ENCODE results near the gene SLC17A2. TPM values are rescaled to one million over a fixed set of nuclear protein-coding genes. Genes with fewer than 3 reads are reported as not detected.

SLC17A2 gene
- total RNA-seq, 4 donors from 2014 or later, result not detected

GRCh38 chr6:25965058-25965457, 34.6 kb upstream of the SLC17A2 start:
- no peaks in the 10 kb centered on the region for H3K9me3 ChIP-seq
- WGBS, result 90% methylated on average over 4 of the region's 4 CpGs
- peak; percentile 19 for DNase-seq (ENCODE audit: extremely low spot score)
- no peak for TF ChIP-seq POLR2AphosphoS5 (IDR thresholded peaks at IDR 0.05)
- no peak for TF ChIP-seq CTCF (IDR thresholded peaks at IDR 0.05)
- no peak for TF ChIP-seq POLR2A (IDR thresholded peaks at IDR 0.05; ENCODE audit: low read depth)
- TF ChIP-seq EP300 (IDR thresholded peaks at IDR 0.05), result no peak
- H3K27me3 ChIP-seq, result no peaks in the 10 kb centered on the region
- peaks cover 26 to 71% (median 64%) of the 10 kb centered on the region in 4 donors for H3K4me1 ChIP-seq
- no peak overlapping the region for H3K4me3 ChIP-seq
- H3K27ac ChIP-seq (replicated peaks in 1 of 4), result no peak overlapping the region
- intact Hi-C loops (cut with DNase I), result no loop called here
- H3K36me3 ChIP-seq, result peaks cover 7 to 48% (median 27%) of the 10 kb centered on the region in 4 donors

GRCh38 chr6:25963426-25964123, 33.1 kb upstream of the SLC17A2 start:
- Histone ChIP-seq H3K9me3 (peaks cover 0 to 4% (median 0%) of the 10 kb centered on the region in 4 donors), H3K36me3 (peaks cover 7 to 35% (median 13%) of the 10 kb centered on the region in 4 donors), H3K27me3 (no peaks in the 10 kb centered on the region), H3K4me1 (peaks cover 26 to 66% (median 61%) of the 10 kb centered on the region in 4 donors), H3K27ac (replicated peaks in 1 of 4) (peak overlapping the region; percentile 85 to 89 (median 86)), H3K4me3 (peak overlapping the region; percentile 56 to 71 (median 62))
- TF ChIP-seq CTCF (IDR thresholded peaks at IDR 0.05), result no peak
- TF ChIP-seq EP300 (IDR thresholded peaks at IDR 0.05), result no peak
- no peak for TF ChIP-seq POLR2AphosphoS5 (IDR thresholded peaks at IDR 0.05)
- no peak for TF ChIP-seq POLR2A (IDR thresholded peaks at IDR 0.05; ENCODE audit: low read depth)
- intact Hi-C loops (cut with DNase I), result loop anchor here (5.0 kb wide), 1 partner anchor 34 kb away; no protein-coding TSS in a partner anchor
- WGBS, result 32% methylated on average over 6 of the region's 6 CpGs
- peak; percentile 74 for DNase-seq (ENCODE audit: extremely low spot score)

- intact Hi-C loops (cut with DNase I), result loop anchor here (5.0 kb wide), 1 partner anchor 35 kb away; no protein-coding TSS in a partner anchor
Measured at GRCh38 chr6:25962149-25963127, 31.9 kb upstream of the SLC17A2 start, which contains the start of gene TRIM38. Gene TRIM38 (plus strand): TSS chr6:25962802. CDS start chr6:25966523, 3,721 bp downstream.

More at GRCh38 chr6:25962149-25963127, 31.9 kb upstream of the SLC17A2 start, which contains the start of gene TRIM38:
- Histone ChIP-seq H3K27me3 (no peaks in the 10 kb centered on the region), H3K4me3 (peak within 1 kb of the TSS; percentile 56 to 71 (median 62)), H3K9me3 (peaks cover 0 to 4% (median 0%) of the 10 kb centered on the region in 4 donors), H3K4me1 (peaks cover 26 to 55% (median 49%) of the 10 kb centered on the region in 4 donors), H3K36me3 (peaks cover 7 to 24% (median 10%) of the 10 kb centered on the region in 4 donors), H3K27ac (replicated peaks in 1 of 4) (peak within 1 kb of the TSS; percentile 85 to 89 (median 86))
- WGBS, result 20% methylated on average over 11 of the region's 11 CpGs
- peak; percentile 93 for DNase-seq (ENCODE audit: extremely low spot score)
- TF ChIP-seq EP300 (IDR thresholded peaks at IDR 0.05) (no peak), CTCF (IDR thresholded peaks at IDR 0.05) (no peak), POLR2A (IDR thresholded peaks at IDR 0.05; ENCODE audit: low read depth) (peak; percentile 77), POLR2AphosphoS5 (IDR thresholded peaks at IDR 0.05) (peak; percentile 91 to 98)

All from esophagus muscularis mucosa (tissue), 4 donors.